ENCODE results near the gene GAL. TPM values are rescaled to one million over a fixed set of nuclear protein-coding genes. Genes with fewer than 3 reads are reported as not detected.

Gene GAL
- total and polyA plus RNA-seq, 3 donors from 2014 or later, result 1.1 to 1.3 TPM; not detected in 1

DNA sequence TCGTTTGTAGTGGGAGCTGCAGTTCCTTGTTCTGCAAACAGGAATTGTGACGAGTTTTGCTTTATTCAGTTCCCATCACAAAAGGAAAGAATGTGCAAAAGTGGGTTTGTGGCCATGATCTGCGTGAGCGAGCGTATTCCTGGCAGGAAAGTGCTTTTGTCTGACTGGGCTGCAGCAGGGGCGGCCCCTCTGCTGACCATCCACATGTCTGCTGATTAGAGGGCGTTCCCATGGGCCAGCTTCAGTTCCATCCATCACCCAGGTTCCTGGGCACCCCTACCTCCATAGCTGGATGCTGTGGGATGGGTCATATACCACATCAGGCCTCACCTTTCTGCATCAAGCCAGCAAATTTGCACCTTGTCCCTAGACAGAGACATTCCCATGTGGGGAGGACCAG lies 28.9 kb upstream of the GAL start:
- 77 to 87% methylated on average over 7 of the region's 7 CpGs for WGBS, 2 donors

DNA sequence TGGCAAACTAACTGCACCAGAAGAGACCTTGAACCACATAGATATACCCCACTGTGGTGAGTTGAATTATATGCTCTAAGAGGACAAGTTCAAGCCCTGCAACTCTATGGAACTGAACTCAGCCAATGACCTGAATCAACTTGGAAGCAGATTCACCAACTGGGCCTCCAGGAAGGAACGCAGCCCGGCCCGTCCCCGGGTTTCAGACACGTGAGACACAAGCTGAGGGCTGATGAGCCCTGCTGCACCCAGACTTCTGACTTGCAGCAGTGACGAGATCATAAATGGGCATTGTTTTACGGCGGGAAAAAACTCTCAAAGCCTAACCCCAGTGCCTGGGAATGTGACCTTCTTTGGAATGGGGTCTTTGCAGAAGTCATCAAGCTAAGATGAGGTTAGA lies 28.5 kb upstream of the GAL start:
- H3K27ac ChIP-seq, result no peak overlapping the region
- H3K9me3 ChIP-seq, result no peaks in the 10 kb centered on the region
- DNase-seq, result no peak
- no peak overlapping the region for H3K4me3 ChIP-seq
- TF ChIP-seq POLR2A (IDR thresholded peaks at IDR 0.05), result no peak
- TF ChIP-seq, protein P1, sequence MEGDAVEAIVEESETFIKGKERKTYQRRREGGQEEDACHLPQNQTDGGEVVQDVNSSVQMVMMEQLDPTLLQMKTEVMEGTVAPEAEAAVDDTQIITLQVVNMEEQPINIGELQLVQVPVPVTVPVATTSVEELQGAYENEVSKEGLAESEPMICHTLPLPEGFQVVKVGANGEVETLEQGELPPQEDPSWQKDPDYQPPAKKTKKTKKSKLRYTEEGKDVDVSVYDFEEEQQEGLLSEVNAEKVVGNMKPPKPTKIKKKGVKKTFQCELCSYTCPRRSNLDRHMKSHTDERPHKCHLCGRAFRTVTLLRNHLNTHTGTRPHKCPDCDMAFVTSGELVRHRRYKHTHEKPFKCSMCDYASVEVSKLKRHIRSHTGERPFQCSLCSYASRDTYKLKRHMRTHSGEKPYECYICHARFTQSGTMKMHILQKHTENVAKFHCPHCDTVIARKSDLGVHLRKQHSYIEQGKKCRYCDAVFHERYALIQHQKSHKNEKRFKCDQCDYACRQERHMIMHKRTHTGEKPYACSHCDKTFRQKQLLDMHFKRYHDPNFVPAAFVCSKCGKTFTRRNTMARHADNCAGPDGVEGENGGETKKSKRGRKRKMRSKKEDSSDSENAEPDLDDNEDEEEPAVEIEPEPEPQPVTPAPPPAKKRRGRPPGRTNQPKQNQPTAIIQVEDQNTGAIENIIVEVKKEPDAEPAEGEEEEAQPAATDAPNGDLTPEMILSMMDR (IDR thresholded peaks at IDR 0.05), result no peak
- H3K36me3 ChIP-seq (ENCODE audit: low read depth, missing control alignments), result no peaks in the 10 kb centered on the region
- H3K4me1 ChIP-seq, result peaks cover 11% of the 10 kb centered on the region
- intact Hi-C loops (cut with DNase I; ENCODE audit: low total_unique reads), result no loop called here
- WGBS, 2 donors, result 83 to 90% methylated on average over 8 of the region's 8 CpGs
- H3K27me3 ChIP-seq, result no peaks in the 10 kb centered on the region

More for the DNA sequence above, 28.9 kb upstream of the GAL start:
- H3K4me3 ChIP-seq, result no peak overlapping the region
- intact Hi-C loops (cut with DNase I; ENCODE audit: low total_unique reads), result no loop called here
- TF ChIP-seq, protein P1 (IDR thresholded peaks at IDR 0.05), result no peak
- no peak for TF ChIP-seq POLR2A (IDR thresholded peaks at IDR 0.05)
- no peaks in the 10 kb centered on the region for H3K9me3 ChIP-seq
- H3K27ac ChIP-seq, result no peak overlapping the region
- H3K36me3 ChIP-seq (ENCODE audit: low read depth, missing control alignments), result no peaks in the 10 kb centered on the region
- no peaks in the 10 kb centered on the region for H3K27me3 ChIP-seq
- no peak for DNase-seq
- H3K4me1 ChIP-seq, result peaks cover 11% of the 10 kb centered on the region

DNA sequence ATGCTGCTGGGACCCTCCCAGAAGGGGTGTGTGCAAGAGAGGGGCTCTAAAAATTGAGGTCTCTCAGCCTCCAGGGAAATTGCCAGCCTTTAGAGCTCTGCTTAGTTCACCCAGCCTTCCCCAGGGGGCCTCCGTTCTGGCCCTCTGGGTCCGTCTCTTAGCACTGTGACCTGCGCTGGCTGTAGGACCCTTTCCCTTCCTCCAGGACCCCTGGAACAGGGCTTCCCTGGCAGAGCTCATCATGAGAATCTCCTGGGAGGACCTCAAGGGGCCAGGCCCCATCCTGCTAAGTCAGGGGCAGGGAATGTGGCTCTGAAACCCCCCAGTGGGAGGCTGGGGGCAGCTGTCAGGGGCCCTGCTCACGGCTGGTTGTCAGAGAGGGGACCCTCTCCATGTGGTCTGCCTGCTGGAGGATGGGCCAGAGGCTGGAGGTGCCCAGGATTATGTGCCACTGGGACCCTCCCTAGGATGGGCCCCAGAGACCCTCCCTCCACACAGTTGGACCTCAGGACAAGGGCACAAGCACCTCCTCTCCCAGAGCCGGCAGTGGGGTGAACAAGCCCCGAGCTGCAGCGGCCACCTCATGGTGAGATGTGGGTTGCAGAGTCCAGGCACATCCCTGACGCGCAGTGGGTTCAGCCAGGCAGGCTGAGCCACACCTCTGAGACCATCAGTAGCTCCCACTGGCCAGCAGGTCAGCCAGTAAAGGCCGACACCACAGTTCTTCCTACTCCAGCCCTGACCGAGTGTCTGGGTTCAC lies 27.1 kb upstream of the GAL start:
- TF ChIP-seq POLR2A (IDR thresholded peaks at IDR 0.05), result no peak
- TF ChIP-seq, protein P1 (IDR thresholded peaks at IDR 0.05), result no peak
- Histone ChIP-seq H3K36me3 (ENCODE audit: low read depth, missing control alignments) (no peaks in the 10 kb centered on the region), H3K27ac (no peak overlapping the region), H3K4me3 (no peak overlapping the region), H3K27me3 (no peaks in the 10 kb centered on the region), H3K9me3 (no peaks in the 10 kb centered on the region), H3K4me1 (peaks cover 11% of the 10 kb centered on the region)
- WGBS, 2 donors, result 93 to 94% methylated on average over 4 to 11 of the region's 11 CpGs
- intact Hi-C loops (cut with DNase I; ENCODE audit: low total_unique reads), result no loop called here
- no peak for DNase-seq

DNA sequence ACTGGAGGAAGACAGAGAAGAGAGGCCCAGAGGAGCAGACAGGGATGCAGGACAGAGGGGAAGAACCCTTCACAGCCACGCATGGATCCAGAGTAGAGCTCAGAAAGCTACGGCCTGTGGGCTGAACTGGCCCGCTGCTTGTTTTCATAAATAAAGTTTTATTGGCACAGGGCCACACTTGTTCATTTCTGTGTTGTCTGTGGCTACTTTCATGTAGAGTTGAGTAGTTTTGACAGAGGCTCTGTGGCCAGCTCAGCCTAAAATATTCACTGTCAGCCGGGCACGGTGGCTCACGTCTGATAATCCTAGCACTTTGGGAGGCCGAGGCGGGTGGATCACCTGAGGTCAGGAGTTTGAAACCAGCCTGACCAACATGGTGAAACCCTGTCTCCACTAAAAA lies 26.2 kb upstream of the GAL start:
- H3K4me1 ChIP-seq, result peaks cover 11% of the 10 kb centered on the region
- no peak for DNase-seq
- H3K36me3 ChIP-seq (ENCODE audit: low read depth, missing control alignments), result no peaks in the 10 kb centered on the region
- TF ChIP-seq POLR2A (IDR thresholded peaks at IDR 0.05), result no peak
- TF ChIP-seq, protein P1 (IDR thresholded peaks at IDR 0.05), result no peak
- H3K4me3 ChIP-seq, result no peak overlapping the region
- no peaks in the 10 kb centered on the region for H3K9me3 ChIP-seq
- H3K27me3 ChIP-seq, result no peaks in the 10 kb centered on the region
- 94 to 97% methylated on average over 8 of the region's 8 CpGs for WGBS, 2 donors
- intact Hi-C loops (cut with DNase I; ENCODE audit: low total_unique reads), result no loop called here
- peak overlapping the region in 1 of 2 donors; percentile 31 for H3K27ac ChIP-seq

DNA sequence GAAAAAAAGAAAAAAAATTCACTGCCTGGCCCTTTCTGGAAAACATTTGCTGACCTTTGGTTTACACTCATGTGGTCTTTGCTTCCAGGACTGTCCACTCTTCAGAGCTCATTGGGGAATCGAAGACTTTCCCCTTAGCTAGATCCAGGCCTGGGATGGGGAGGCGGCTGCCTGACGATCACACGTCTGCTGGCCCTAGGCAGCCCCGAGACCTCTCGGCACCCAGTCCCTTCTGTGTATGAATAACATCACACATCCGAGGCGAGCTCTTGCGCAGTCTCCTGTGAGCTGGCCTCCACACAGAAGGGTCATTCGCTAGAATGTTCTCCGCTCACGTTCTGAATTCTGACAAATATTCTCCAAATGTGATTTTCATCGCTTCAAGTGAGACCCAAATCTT lies 25.7 kb upstream of the GAL start:
- intact Hi-C loops (cut with DNase I; ENCODE audit: low total_unique reads), result no loop called here
- Histone ChIP-seq H3K27ac (peak overlapping the region; percentile 31 to 41), H3K4me3 (no peak overlapping the region), H3K9me3 (no peaks in the 10 kb centered on the region), H3K27me3 (no peaks in the 10 kb centered on the region), H3K36me3 (ENCODE audit: low read depth, missing control alignments) (no peaks in the 10 kb centered on the region), H3K4me1 (peaks cover 11% of the 10 kb centered on the region)
- 65 to 70% methylated on average over 13 of the region's 13 CpGs for WGBS, 2 donors
- no peak for TF ChIP-seq POLR2A (IDR thresholded peaks at IDR 0.05)
- TF ChIP-seq, protein P1 (IDR thresholded peaks at IDR 0.05), result no peak
- peak; percentile 54 for DNase-seq
